ENCODE results near the gene EFHB.

The EFHB gene

GRCh38 chr3:19881852-19882251 is 52.2 kb downstream of the EFHB start:
- TF ChIP-seq, protein P1, sequence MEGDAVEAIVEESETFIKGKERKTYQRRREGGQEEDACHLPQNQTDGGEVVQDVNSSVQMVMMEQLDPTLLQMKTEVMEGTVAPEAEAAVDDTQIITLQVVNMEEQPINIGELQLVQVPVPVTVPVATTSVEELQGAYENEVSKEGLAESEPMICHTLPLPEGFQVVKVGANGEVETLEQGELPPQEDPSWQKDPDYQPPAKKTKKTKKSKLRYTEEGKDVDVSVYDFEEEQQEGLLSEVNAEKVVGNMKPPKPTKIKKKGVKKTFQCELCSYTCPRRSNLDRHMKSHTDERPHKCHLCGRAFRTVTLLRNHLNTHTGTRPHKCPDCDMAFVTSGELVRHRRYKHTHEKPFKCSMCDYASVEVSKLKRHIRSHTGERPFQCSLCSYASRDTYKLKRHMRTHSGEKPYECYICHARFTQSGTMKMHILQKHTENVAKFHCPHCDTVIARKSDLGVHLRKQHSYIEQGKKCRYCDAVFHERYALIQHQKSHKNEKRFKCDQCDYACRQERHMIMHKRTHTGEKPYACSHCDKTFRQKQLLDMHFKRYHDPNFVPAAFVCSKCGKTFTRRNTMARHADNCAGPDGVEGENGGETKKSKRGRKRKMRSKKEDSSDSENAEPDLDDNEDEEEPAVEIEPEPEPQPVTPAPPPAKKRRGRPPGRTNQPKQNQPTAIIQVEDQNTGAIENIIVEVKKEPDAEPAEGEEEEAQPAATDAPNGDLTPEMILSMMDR (IDR thresholded peaks at IDR 0.05; ENCODE audit: low read length), result no peak
- TF ChIP-seq EZH2 (IDR thresholded peaks at IDR 0.05; ENCODE audit: borderline replicate concordance, low read length), result no peak
- Histone ChIP-seq H3K9me3 (ENCODE audit: low read length) (no peaks in the 10 kb centered on the region), H3K9me2 (ENCODE audit: low read depth, low read length) (no peaks in the 10 kb centered on the region), H3K36me3 (ENCODE audit: insufficient read depth, low read length) (no peaks in the 10 kb centered on the region), H3K4me3 (ENCODE audit: low read depth, low read length, poor library complexity, severe bottlenecking) (no peak overlapping the region), H3K27me3 (ENCODE audit: insufficient read depth, low read length) (no peaks in the 10 kb centered on the region), H3K9ac (ENCODE audit: low read length) (no peak overlapping the region), H3K4me1 (ENCODE audit: insufficient read depth, low read length, severe bottlenecking) (no peaks in the 10 kb centered on the region), H2AFZ (ENCODE audit: low read length) (no peak overlapping the region), H3K27ac (ENCODE audit: low read depth, low read length, poor library complexity, severe bottlenecking) (no peak overlapping the region), H3K4me2 (ENCODE audit: low read length) (no peak overlapping the region), H3F3A (ENCODE audit: insufficient read depth, low read length) (no peaks in the 10 kb centered on the region), H3K79me2 (ENCODE audit: insufficient read depth, low read length) (no peaks in the 10 kb centered on the region), H4K20me1 (ENCODE audit: insufficient read depth, low read length) (no peaks in the 10 kb centered on the region)

- no peaks in the 10 kb centered on the region for H3K9me3 ChIP-seq (ENCODE audit: low read length)
- H3K4me2 ChIP-seq (ENCODE audit: low read length), result no peak overlapping the region
- no peak overlapping the region for H3K4me3 ChIP-seq (ENCODE audit: low read depth, low read length, poor library complexity, severe bottlenecking)
- no peaks in the 10 kb centered on the region for H3K4me1 ChIP-seq (ENCODE audit: insufficient read depth, low read length, severe bottlenecking)
- no peaks in the 10 kb centered on the region for H3K79me2 ChIP-seq (ENCODE audit: insufficient read depth, low read length)
- no peaks in the 10 kb centered on the region for H3K27me3 ChIP-seq (ENCODE audit: insufficient read depth, low read length)
- H3K27ac ChIP-seq (ENCODE audit: low read depth, low read length, poor library complexity, severe bottlenecking), result no peak overlapping the region
- H3K36me3 ChIP-seq (ENCODE audit: insufficient read depth, low read length), result no peaks in the 10 kb centered on the region
- TF ChIP-seq, protein P1 (IDR thresholded peaks at IDR 0.05; ENCODE audit: low read length), result no peak
- TF ChIP-seq EZH2 (IDR thresholded peaks at IDR 0.05; ENCODE audit: borderline replicate concordance, low read length), result no peak
- H3K9me2 ChIP-seq (ENCODE audit: low read depth, low read length), result no peaks in the 10 kb centered on the region
- H4K20me1 ChIP-seq (ENCODE audit: insufficient read depth, low read length), result no peaks in the 10 kb centered on the region
- no peaks in the 10 kb centered on the region for H3F3A ChIP-seq (ENCODE audit: insufficient read depth, low read length)
- H3K9ac ChIP-seq (ENCODE audit: low read length), result no peak overlapping the region
- H2AFZ ChIP-seq (ENCODE audit: low read length), result no peak overlapping the region
Observed at GRCh38 chr3:19881036-19881435, 53.0 kb downstream of the EFHB start.

DNA sequence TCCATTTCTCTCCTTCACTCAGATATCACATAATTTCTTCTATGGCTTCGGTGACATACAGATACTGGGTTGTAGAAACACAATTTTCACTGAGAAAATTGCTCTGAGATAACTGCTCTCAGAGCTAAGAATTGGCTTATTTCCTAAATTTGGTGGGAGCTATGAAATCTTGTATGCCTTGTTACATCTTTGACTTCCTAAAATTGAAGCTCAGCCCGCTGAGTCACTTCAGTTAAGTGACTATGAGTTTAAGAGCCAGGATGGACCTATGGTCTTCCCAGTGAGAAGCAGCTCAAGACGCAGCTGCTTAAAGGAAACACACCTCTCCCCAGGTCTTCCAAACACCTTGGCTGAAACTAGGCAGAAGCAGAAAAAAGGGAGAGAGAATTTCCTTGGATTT is 56.4 kb downstream of the EFHB start:
- Histone ChIP-seq H3K27ac (ENCODE audit: low read depth, low read length, poor library complexity, severe bottlenecking) (no peak overlapping the region), H3F3A (ENCODE audit: insufficient read depth, low read length) (no peaks in the 10 kb centered on the region)

More for the DNA sequence above, 56.4 kb downstream of the EFHB start:
- H3K4me3 ChIP-seq (ENCODE audit: low read depth, low read length, poor library complexity, severe bottlenecking), result no peak overlapping the region
- TF ChIP-seq EZH2 (IDR thresholded peaks at IDR 0.05; ENCODE audit: borderline replicate concordance, low read length), result no peak
- TF ChIP-seq, protein P1 (IDR thresholded peaks at IDR 0.05; ENCODE audit: low read length), result no peak
- no peaks in the 10 kb centered on the region for H3K9me3 ChIP-seq (ENCODE audit: low read length)
- no peak overlapping the region for H3K4me2 ChIP-seq (ENCODE audit: low read length)
- no peaks in the 10 kb centered on the region for H3K36me3 ChIP-seq (ENCODE audit: insufficient read depth, low read length)
- H3K9me2 ChIP-seq (ENCODE audit: low read depth, low read length), result no peaks in the 10 kb centered on the region
- H4K20me1 ChIP-seq (ENCODE audit: insufficient read depth, low read length), result no peaks in the 10 kb centered on the region
- H3K79me2 ChIP-seq (ENCODE audit: insufficient read depth, low read length), result no peaks in the 10 kb centered on the region
- H3K9ac ChIP-seq (ENCODE audit: low read length), result no peak overlapping the region
- H3K4me1 ChIP-seq (ENCODE audit: insufficient read depth, low read length, severe bottlenecking), result no peaks in the 10 kb centered on the region
- H2AFZ ChIP-seq (ENCODE audit: low read length), result no peak overlapping the region
- H3K27me3 ChIP-seq (ENCODE audit: insufficient read depth, low read length), result no peaks in the 10 kb centered on the region

Data from OCI-LY1 (cell line).